Dedifferentiated amniotic fluid mesenchymal stem cell (primary cell): Measurements from ENCODE around the gene CEBPA.

Experiments
- DNase-seq: peaks from one replicate; pipeline ENCODE4 v3.0.0-alpha.2; 2016; ENCODE audit errors: extremely low spot score

Gene CEBPA

GRCh38 chr19:33302175-33302973 lies at the start of gene CEBPA:
TSS of gene CEBPA (minus strand) at chr19:33302534. CDS start at chr19:33302414, 120 bp downstream.
- DNase-seq = peak; percentile 55

- DNase-seq = no peak
These were observed 48.4 kb upstream of the CEBPA start for GRCh38 chr19:33350538-33351309.

GRCh38 chr19:33349319-33350289 lies 47.3 kb upstream of the CEBPA start:
- no peak for DNase-seq

- no peak for DNase-seq
These were observed 46.1 kb upstream of the CEBPA start for GRCh38 chr19:33348301-33349010.

GRCh38 chr19:33347300-33347699 lies 45.0 kb upstream of the CEBPA start:
- no peak for DNase-seq

- no peak for DNase-seq
These were observed 44.3 kb upstream of the CEBPA start for GRCh38 chr19:33346665-33347064.

- no peak for DNase-seq
These were observed 42.8 kb upstream of the CEBPA start for GRCh38 chr19:33345163-33345562.

- no peak for DNase-seq
These were observed 42.2 kb upstream of the CEBPA start for GRCh38 chr19:33344573-33344925.

GRCh38 chr19:33343859-33344572 lies 41.7 kb upstream of the CEBPA start:
- DNase-seq = no peak

- no peak for DNase-seq
These were observed 41.0 kb upstream of the CEBPA start for GRCh38 chr19:33343301-33343700.

- no peak for DNase-seq
These were observed 38.7 kb upstream of the CEBPA start for GRCh38 chr19:33340991-33341390.

GRCh38 chr19:33339016-33339984 lies 37.0 kb upstream of the CEBPA start:
- no peak for DNase-seq

GRCh38 chr19:33335446-33335845 lies 33.1 kb upstream of the CEBPA start:
- no peak for DNase-seq

GRCh38 chr19:33334271-33334670 lies 31.9 kb upstream of the CEBPA start:
- no peak for DNase-seq

GRCh38 chr19:33333642-33334041 lies 31.3 kb upstream of the CEBPA start:
- DNase-seq = no peak

- DNase-seq = no peak
These were observed 30.8 kb upstream of the CEBPA start for GRCh38 chr19:33333151-33333550.

GRCh38 chr19:33332248-33332647 lies 29.9 kb upstream of the CEBPA start:
- no peak for DNase-seq

GRCh38 chr19:33329736-33330135 lies 27.4 kb upstream of the CEBPA start:
- no peak for DNase-seq

- no peak for DNase-seq
These were observed 26.7 kb upstream of the CEBPA start for GRCh38 chr19:33329060-33329459.
